ENCODE data around the gene TMC4. TPM values are rescaled to one million over a fixed set of nuclear protein-coding genes. Genes with fewer than 3 reads are reported as not detected.

TMC4 gene
- total RNA-seq, 1 donor from 2014 or later = 48.3 TPM

- no peak for ATAC-seq
These were observed 27.3 kb downstream of the TMC4 start for GRCh38 chr19:54145541-54146158.

GRCh38 chr19:54142166-54142780 lies 30.7 kb downstream of the TMC4 start:
- Histone ChIP-seq H3K9me3 (no peaks in the 10 kb centered on the region), H3K4me3 (no peak overlapping the region), H3K4me1 (peaks cover 29% of the 10 kb centered on the region), H3K27ac (no peak overlapping the region), H3K36me3 (peaks cover 57% of the 10 kb centered on the region), H3K27me3 (no peaks in the 10 kb centered on the region)
- no peak for ATAC-seq
- no peak for TF ChIP-seq CTCF (IDR thresholded peaks at IDR 0.05)
- intact Hi-C loops (cut with DNase I) = no loop called here
- no peak for DNase-seq

More at GRCh38 chr19:54145541-54146158, 27.3 kb downstream of the TMC4 start:
- DNase-seq = no peak
- intact Hi-C loops (cut with DNase I) = no loop called here
- Histone ChIP-seq H3K4me3 (no peak overlapping the region), H3K27me3 (no peaks in the 10 kb centered on the region), H3K9me3 (no peaks in the 10 kb centered on the region), H3K4me1 (peaks cover 10% of the 10 kb centered on the region), H3K36me3 (peaks cover 82% of the 10 kb centered on the region), H3K27ac (no peak overlapping the region)
- no peak for TF ChIP-seq CTCF (IDR thresholded peaks at IDR 0.05)

GRCh38 chr19:54141356-54141755 lies 31.6 kb downstream of the TMC4 start:
- Histone ChIP-seq H3K4me1 (peaks cover 31% of the 10 kb centered on the region), H3K36me3 (peaks cover 48% of the 10 kb centered on the region), H3K4me3 (no peak overlapping the region), H3K27me3 (no peaks in the 10 kb centered on the region), H3K27ac (no peak overlapping the region), H3K9me3 (no peaks in the 10 kb centered on the region)
- TF ChIP-seq CTCF (IDR thresholded peaks at IDR 0.05) = no peak
- DNase-seq = no peak
- intact Hi-C loops (cut with DNase I) = no loop called here
- no peak for ATAC-seq

- Histone ChIP-seq H3K36me3 (peaks cover 21% of the 10 kb centered on the region), H3K9me3 (no peaks in the 10 kb centered on the region), H3K4me1 (peaks cover 37% of the 10 kb centered on the region), H3K27ac (peak overlapping the region; percentile 98), H3K4me3 (peak overlapping the region; percentile 96), H3K27me3 (no peaks in the 10 kb centered on the region)
- no peak for ATAC-seq
- no peak for TF ChIP-seq CTCF (IDR thresholded peaks at IDR 0.05)
- DNase-seq = no peak
- intact Hi-C loops (cut with DNase I) = no loop called here
These were observed 34.3 kb downstream of the TMC4 start for GRCh38 chr19:54138489-54139256.

GRCh38 chr19:54137699-54138488 lies 35.1 kb downstream of the TMC4 start, which contains the start of gene CNOT3:
CNOT3 (plus strand) TSS chr19:54137762; CDS start chr19:54142979, 5,217 bp downstream.
- DNase-seq (peak; percentile 74), ATAC-seq (no peak)
- peaks cover 37% of the 10 kb centered on the region for H3K4me1 ChIP-seq
- intact Hi-C loops (cut with DNase I) = no loop called here
- no peaks in the 10 kb centered on the region for H3K27me3 ChIP-seq
- H3K27ac ChIP-seq = peak within 1 kb of the TSS; percentile 98
- no peak for TF ChIP-seq CTCF (IDR thresholded peaks at IDR 0.05)
- H3K36me3 ChIP-seq = peaks cover 13% of the 10 kb centered on the region
- H3K4me3 ChIP-seq = peak within 1 kb of the TSS; percentile 96
- H3K9me3 ChIP-seq = no peaks in the 10 kb centered on the region

Data from upper lobe of right lung (tissue), 1 donor.